Subcutaneous adipose tissue (tissue), 4 donors: ENCODE results near the gene MGAT5B. TPM values are rescaled to one million over a fixed set of nuclear protein-coding genes. Genes with fewer than 3 reads are reported as not detected.

ENCODE experiments used
- CTCF ChIP-seq: fragments of 450-650 bp; IDR thresholded peaks from one replicate; pipeline ENCODE4 v1.5.1; 2016; ENCODE audit warnings: low read depth, mild to moderate bottlenecking, control low read depth, antibody characterized with exemption, moderate library complexity
- total RNA-seq, 4 donors: library from RNA; depleted of rRNA; stranded (reverse); fragments of >200 nt; gene quantifications; one replicate each; pipeline ENCODE4 v1.1.0, GENCODE V29; 2016

Gene MGAT5B
- total RNA-seq, 4 donors from 2014 or later, result 0.19 to 0.88 TPM; not detected in 2

- TF ChIP-seq CTCF, result no peak
Measured at GRCh38 chr17:76987486-76988093, 119.4 kb downstream of the MGAT5B start.

GRCh38 chr17:76988796-76989195 lies 120.6 kb downstream of the MGAT5B start:
- no peak for TF ChIP-seq CTCF

- TF ChIP-seq CTCF, result no peak
Measured at GRCh38 chr17:76989519-76989918, 121.3 kb downstream of the MGAT5B start.

GRCh38 chr17:76992891-76993290 lies 124.7 kb downstream of the MGAT5B start:
- no peak for TF ChIP-seq CTCF

GRCh38 chr17:76993651-76994050 lies 125.4 kb downstream of the MGAT5B start:
- TF ChIP-seq CTCF, result no peak

GRCh38 chr17:76994237-76994637 lies 126.0 kb downstream of the MGAT5B start:
- TF ChIP-seq CTCF, result no peak

GRCh38 chr17:76995387-76996105 lies 127.3 kb downstream of the MGAT5B start:
- no peak for TF ChIP-seq CTCF
